NOMO-1 (cell line): Measurements from ENCODE around the gene CHST11.
"Not testable (repeated sequence)": the region's sequence is repeated elsewhere in the genome, so short reads cannot be mapped to it uniquely, and the experiment has no call there.

Source experiments
- DNase-seq, 2 experiments: peaks; one replicate each; lab custom pipeline; 2025; ENCODE audit not compliant: unreplicated experiment in 2 of 2; lab: John Stamatoyannopoulos, UW

The CHST11 gene

DNA sequence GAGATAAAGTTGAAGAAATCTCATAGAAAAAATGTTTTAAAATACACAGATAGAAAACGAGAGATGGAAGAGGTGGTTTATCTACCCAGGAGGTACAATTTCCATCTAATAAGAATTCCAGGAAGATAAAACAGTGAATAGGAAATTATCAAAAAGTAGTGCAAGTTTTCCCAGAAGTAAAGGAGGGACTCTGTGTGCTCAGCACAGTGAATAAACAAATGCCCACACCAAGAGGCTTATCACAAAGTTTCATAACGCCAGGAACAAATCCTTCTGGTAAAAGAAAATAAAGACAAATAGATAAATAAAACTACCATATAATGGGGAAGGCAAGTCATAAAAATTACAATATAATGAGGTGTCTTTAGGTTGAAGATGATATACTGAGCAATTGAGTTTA, 322.4 kb downstream of the CHST11 start:
- no peak for DNase-seq

DNA sequence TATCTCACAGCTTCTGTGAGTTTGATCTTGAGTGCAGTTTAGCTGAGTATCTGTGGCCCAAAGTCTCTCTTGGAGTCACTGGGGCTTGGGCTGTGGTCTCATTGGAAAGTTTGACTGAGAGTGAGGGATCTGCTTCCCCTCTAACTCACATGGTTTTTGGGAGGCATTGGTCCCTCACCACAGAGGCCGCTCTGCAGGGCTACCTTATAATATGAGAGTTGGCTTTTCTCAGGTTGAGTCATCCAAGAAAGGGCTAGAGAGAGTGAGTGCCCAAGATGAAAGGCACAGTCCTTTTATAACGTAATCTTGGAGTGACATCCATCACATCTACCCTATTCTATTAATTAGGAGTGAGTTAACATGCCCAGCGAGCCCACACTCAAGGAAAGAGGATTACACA, 325.5 kb downstream of the CHST11 start:
- no peak for DNase-seq

DNA sequence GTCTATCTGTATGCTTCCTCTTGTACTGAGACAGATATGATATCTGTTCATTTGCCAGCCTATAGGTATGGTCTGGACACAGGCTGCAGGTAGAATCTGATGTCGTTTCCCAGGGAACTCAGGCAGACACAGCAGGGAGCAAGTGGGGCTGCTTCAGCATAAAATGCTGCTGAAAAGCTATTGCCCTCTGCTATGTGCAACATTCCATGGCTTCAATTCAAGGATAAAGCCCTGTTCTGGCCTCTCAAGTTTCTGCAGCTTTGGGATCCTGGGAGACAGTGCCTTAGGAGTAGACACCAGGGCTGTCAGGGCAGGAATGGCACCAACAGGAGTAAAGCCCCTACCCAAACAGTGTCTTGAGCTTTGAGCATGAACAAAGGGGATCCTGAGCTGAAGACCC, 327.8 kb downstream of the CHST11 start:
- no peak for DNase-seq

DNA sequence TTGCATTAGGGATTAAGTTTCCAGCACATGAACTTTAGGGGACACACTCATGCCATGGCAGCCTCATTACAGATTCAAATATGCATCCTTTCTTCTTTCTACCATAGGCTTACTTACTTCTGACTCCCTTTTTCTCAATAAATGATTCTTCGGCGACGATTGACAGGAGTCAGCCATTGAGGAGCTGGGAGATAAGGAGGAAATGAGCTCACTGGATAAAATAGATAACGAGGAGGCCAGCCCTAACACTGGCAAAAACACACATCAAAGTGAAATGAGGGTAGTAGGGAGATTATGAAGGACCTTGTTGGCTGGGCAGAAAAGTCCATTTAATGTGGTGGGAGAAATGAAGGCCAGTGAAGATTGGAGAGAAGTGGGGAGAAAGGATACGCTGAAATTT, 329.1 kb downstream of the CHST11 start:
- no peak for DNase-seq

DNA sequence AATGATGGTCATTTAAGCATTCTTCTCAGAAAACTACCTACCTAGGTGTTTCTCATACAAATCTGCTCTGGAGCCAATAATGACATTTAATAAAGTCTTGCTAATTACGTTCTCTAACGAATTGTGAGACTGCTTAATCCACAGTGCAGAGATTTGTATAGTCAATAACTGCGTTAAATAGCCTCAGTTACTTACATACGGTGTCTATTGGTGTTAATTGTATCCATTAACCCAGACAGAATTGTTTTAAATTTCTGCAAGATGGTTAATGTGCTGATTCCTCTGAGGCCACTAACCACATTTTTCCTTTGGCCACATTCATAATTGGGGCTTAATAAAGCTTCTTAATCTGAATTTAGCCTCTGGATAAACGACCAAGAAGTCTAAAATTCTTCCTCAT, 329.6 kb downstream of the CHST11 start:
- no peak for DNase-seq

DNA sequence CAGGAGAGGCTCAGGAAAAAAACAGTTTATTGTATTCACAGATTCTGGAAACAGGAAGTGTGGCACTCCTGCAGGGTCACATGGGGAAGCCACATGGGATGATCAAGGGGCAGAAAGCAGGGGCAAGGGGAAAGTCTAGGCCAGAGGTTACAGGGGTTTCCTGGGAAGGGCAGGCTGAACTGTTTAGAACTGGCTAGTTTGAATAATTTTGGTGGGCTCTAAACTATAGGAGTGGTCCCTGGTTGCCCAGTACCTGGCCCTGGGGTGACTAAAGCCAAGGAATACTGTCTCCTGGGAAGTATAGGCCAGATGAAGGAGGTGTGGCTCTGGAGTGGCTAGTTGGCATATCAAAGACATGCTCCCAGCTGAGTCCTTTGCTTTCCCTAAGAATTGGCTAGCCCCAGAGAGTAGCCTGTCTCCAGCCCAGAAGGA, 332.1 kb downstream of the CHST11 start:
- DNase-seq, result no peak

DNA sequence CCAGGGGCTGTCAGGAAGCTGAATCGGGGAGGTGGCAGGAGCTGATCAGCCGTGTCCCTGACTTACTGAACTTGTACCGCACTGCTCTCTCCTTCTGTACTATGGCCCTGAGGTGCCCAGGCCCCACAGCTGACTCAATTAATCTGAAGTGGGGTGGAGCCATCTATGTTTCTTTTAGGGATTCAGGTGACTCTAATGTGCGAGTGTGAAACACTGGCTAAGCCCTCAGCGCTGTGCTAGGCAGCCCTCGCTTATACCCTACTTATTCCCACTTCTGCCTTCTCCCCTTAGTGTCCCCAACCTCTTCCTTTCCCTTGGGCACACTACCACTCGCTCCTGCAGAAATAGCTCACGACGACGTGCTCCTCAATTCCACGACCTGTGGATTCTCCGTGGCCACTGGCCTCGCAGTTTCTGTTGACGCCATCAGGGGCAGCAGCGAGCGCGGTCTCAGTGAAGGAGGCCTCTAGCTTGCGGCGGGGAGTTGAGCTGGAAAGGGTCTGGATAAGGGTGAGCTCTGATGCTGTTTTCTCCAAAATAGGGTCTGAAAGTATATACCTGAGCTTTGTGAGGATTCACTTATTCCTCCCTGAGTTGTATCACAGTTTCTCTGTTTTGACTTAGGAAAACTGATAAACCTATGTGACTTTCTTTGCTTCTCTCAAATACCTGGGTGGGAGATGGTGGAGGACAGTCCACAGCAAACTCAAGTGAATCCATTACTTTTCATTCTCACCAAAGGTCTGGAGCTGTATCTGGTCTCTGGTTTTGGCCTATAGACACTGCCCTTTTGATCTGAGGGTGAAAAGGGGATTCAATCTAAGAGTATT, 333.8 kb downstream of the CHST11 start:
- DNase-seq, result no peak

DNA sequence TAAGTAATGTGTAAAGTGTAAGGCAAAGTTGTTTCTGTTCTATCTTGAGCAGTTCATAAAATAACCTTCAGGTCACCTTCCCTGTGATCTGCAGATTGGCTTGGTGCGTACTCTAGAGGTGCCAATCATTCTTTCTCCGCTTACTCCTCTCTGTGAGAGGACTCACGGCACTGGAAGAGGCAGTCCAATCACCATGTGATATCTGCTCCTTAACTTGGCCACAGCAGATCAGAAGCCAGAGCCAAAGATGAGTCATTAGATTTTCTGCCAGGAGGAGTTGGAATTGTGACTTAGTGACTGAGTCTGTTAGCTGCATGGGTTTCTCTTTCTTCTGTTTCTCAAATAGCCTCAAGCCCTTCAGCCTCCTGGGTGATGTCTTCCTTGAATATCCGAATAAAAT, 335.8 kb downstream of the CHST11 start:
- no peak for DNase-seq

DNA sequence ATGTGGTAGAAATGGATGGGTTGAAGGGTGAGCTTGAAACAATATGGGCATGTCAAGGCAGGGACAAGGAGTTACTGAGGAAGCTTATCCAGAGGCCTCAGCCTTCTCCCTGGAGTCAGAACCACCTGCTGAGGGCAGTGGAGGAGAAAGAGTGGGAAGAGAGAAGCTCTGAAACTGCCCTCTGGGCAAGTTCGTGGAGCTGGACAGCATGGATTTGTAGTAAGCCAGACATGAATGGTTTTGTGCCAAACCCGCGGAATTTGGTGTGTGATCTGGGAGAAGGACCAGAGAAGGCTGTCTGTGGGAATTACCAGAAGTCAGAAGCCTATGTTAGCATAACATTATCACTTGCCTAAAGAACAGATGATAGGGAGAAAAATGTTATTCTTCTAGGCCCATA, 336.5 kb downstream of the CHST11 start:
- no peak for DNase-seq

DNA sequence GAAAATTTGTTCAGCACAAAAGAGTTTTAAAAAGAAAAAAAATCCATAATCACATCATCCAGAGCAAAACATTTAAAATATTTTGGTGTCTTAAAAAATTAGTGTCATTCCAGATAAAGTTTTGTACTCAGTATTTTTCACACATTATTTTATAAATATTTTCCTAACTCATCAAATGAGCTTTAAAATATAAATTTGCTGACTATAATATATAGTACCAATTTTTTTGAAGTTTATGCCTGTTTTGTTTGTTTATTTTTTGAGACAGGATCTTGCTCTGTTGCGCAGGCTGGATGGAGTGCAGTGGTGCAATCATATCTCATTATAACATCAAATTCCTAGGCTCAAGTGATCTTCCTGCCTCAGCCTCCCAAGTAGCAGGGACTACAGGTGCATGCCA, 337.2 kb downstream of the CHST11 start:
- no peak for DNase-seq

DNA sequence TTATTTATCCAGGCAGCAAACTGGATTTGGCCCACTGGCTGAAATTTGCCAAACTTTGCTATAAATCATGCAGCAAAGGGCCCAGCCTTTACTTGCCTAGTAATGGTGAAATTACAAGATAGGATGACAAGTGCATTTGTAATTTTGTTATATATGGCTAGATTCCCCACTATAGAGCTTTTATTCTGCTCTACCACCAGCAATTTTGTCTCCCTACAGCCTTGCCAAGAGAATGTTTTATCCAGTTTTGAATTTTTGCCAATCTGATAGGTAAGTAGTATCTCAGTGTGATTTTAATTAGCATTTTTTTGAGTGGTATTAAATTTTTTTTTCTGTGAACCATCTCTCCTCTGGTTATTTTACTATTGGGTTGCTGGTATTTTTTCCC, 339.7 kb downstream of the CHST11 start:
- DNase-seq, result no peak

DNA sequence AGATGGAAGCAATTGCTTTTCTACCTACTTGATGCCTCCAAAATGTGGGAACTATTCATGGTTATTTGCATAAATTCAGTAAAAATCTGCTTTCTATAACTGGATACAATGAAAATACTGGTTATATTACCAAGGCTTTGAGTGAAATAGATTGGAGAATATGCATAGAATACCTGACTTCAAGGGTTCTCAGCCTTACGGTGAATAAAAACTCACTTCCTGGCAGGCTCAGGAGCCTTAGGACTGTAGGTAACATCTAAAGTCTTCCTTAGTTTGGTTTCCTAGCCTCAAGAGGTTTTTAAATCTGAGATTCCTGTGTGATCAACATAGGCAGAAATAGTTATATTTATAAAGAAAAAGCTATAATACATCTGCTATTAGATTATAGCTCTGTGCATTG, 342.7 kb downstream of the CHST11 start:
- DNase-seq, result no peak

DNA sequence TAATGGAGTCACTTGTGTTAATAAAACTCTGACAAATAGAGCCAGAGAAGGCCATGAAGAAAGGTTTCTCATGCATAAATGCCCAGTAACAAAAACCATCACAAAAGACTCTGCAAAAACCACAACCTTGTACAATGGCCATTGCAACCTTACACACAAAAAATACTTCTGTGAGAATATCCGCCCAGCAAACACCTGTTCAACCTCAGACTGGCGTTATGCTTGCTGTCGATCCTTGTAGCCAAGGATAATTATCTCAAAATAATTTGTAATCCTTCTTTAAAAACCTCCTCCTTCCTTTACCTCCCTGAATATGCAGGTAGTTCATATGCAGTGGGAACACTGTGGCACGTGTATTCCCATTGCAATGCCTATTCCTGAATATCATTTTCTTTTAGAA, 344.3 kb downstream of the CHST11 start:
- no peak for DNase-seq

DNA sequence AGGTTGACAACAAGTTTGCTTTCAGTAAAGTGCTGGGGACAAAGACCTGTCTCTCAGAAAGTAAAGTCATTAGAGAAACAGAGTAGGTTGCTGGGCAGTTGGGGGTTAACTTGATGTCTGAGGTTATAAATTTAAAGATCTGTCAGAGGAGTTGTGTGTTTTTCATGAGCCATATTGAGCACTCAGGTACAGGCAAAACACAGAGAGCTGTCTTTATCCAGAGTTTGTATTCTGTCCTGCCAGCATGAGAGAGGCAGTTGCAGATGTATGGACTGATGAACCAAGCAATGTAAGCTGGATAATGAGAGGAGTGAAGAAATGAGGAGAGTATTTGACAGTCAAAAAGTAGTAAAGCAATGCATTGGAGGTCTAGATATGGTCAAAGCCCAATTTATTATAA, 344.7 kb downstream of the CHST11 start:
- DNase-seq, result no peak

DNA sequence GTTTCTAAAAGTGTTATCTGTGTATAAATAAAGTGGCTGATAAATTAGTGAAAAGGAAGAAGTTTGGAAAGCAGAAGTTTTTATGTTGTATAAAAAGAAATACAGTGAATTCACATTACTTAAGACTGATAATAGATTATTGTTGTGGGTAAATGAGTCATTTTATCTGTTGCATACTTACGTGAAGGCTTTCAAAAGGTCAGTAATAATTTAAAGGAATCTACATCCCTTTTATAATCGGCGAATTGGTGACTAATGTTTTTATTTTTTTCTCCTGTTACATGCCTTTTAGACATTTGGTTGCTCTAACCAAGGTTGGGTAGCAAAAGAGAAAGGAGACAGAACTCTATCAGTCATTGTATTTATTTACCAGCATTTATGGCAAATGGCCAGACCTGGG, 345.5 kb downstream of the CHST11 start:
- DNase-seq, result no peak

DNA sequence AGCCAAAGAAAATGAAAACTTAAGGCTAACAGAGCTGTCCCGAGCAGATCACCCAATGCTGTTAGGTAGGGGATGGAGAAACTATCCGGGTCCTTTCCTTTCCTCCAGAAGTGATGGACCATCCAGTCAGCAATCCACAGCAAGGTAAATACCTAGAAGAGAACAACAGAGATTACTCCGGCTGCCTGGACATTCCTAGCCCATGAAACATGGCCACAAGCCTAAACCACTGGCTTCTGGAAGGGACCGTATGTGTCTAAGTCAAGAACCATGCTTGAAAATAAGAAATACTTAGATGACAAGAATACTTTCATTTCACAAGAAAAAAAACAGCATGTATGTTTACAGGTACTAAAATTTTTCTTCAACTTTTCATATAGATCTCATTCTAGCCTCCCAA, 348.4 kb downstream of the CHST11 start:
- DNase-seq, result no peak

DNA sequence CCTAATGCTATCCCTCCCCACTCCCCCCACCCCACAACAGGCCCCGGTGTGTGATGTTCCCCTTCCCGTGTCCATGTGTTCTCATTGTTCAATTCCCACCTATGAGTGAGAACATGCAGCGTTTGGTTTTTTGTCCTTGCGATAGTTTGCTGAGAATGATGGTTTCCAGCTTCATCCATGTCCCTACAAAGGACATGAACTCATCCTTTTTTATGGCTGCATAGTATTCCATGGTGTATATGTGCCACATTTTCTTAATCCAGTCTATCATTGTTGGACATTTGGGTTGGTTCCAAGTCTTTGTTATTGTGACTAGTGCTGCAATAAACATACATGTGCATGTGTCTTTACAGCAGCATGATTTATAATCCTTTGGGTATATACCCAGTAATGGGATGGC, 349.4 kb downstream of the CHST11 start:
- not testable (repeated sequence) for DNase-seq

DNA sequence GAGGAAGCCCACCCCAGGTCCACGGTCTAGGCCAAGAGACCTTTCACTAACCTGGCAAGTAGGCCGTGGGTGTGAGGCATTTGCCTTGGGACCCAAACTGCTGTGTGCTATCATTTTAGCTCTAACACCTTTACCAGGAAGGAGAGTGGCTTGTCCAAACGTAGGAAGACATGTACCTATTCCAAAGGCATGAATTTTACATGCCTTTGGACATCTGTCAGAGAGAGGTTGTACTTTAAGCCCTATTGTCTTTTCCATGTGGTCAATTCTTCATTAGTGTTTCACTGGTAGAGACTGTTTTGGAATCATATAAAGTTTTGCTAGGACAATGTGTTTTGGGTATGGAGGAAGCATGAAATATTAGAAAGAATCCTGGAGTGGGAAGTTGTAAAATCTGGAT, 352.5 kb downstream of the CHST11 start:
- no peak for DNase-seq

DNA sequence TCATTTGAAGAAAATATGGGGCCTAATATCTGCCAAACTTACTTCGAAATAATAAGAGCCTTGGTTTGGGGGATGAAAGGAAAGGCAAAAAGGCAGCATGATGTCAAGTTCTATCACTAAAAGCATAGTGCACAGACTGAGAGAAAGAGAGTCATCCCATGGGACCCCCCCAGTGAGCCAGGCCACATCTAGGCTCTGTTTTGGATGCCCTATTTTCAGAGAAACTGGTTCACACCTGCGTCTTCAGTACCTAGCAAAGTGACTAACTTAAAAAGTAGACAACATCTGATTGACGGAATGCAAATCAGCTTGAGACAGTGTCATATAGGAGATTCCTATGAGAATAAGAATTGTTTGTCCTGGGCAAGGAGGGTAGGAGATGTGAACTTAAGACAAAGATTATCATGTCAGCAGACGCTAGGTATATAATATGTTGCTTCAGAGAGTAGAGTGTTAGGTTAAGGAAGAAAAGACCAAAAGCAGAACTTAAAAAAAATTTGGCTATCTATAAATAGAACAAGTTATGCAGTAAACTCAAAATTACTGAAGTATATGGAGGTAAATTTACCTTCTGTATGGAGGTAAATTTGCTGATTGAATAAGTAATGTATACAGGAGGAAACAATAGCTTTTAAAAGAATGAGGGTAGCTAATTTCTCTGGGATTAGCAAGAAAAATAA, 353.1 kb downstream of the CHST11 start:
- DNase-seq, result peak in 1 of 2 experiments; percentile 12
